Astrocyte (in vitro differentiated cells and primary cell): ENCODE data around the gene PROSER2. TPM values are rescaled to one million over a fixed set of nuclear protein-coding genes. Genes with fewer than 3 reads are reported as not detected.
"Not testable (repeated sequence)": the region's sequence is repeated elsewhere in the genome, so short reads cannot be mapped to it uniquely, and the experiment has no call there.

Source experiments
- DNase-seq: peaks from one replicate; pipeline ENCODE4 v3.0.0-alpha.2; 2010; ENCODE audit warnings: low read depth
- FAIRE-seq: peaks from 2 replicates; lab custom pipeline; 2011; peaks lifted over from hg19 to GRCh38; lab: Jason Lieb, UNC
- H2AFZ ChIP-seq: 2 replicates; pipeline ENCODE4 v1.6.0; 2012; ENCODE audit warnings: low read depth, low read length, inconsistent platforms
- H3K27ac ChIP-seq: 2 replicates; pipeline ENCODE4 v1.5.1; 2011; ENCODE audit warnings: low read depth, low read length, inconsistent platforms
- H3K27me3 ChIP-seq: 2 replicates; pipeline ENCODE4 v1.6.0; 2011; ENCODE audit warnings: low read length, inconsistent platforms; ENCODE audit not compliant: insufficient read depth
- H3K36me3 ChIP-seq: 2 replicates; pipeline ENCODE4 v1.5.1; 2011; ENCODE audit warnings: low read length, inconsistent platforms; ENCODE audit not compliant: insufficient read depth
- H3K4me1 ChIP-seq: 2 replicates; pipeline ENCODE4 v1.5.1; 2011; ENCODE audit warnings: low read length, inconsistent platforms; ENCODE audit not compliant: insufficient read depth
- H3K4me2 ChIP-seq: 2 replicates; pipeline ENCODE4 v1.6.0; 2012; ENCODE audit warnings: low read length, inconsistent platforms
- H3K4me3 ChIP-seq: 2 replicates; pipeline ENCODE4 v1.5.1; 2011; ENCODE audit warnings: low read depth, mild to moderate bottlenecking, low read length, inconsistent platforms; ENCODE audit not compliant: insufficient read depth
- H3K79me2 ChIP-seq: 2 replicates; pipeline ENCODE4 v1.6.0; 2012; ENCODE audit warnings: mild to moderate bottlenecking, low read length, inconsistent platforms; ENCODE audit not compliant: insufficient read depth
- H3K9ac ChIP-seq: 2 replicates; pipeline ENCODE4 v1.6.0; 2012; ENCODE audit warnings: mild to moderate bottlenecking, low read length, inconsistent platforms
- H3K9me3 ChIP-seq: 2 replicates; pipeline ENCODE4 v1.5.1; 2012; ENCODE audit warnings: low read depth, mild to moderate bottlenecking, low read length, inconsistent platforms; ENCODE audit not compliant: insufficient read depth
- H4K20me1 ChIP-seq: 2 replicates; pipeline ENCODE4 v1.6.0; 2012; ENCODE audit warnings: low read length, inconsistent platforms; ENCODE audit not compliant: insufficient read depth
- H3K27ac Mint-ChIP-seq: one replicate; pipeline ENCODE4 v1.8.0; 2021; ENCODE audit warnings: mild to moderate bottlenecking, mixed read lengths; ENCODE audit not compliant: unreplicated experiment
- H3K27me3 Mint-ChIP-seq: one replicate; pipeline ENCODE4 v1.8.0; 2021; ENCODE audit warnings: low read depth, mixed read lengths; ENCODE audit not compliant: unreplicated experiment
- H3K36me3 Mint-ChIP-seq: one replicate; pipeline ENCODE4 v1.8.0; 2021; ENCODE audit warnings: low read depth, mixed read lengths; ENCODE audit not compliant: unreplicated experiment
- H3K4me1 Mint-ChIP-seq: one replicate; pipeline ENCODE4 v1.8.0; 2021; ENCODE audit warnings: low read depth, mixed read lengths; ENCODE audit not compliant: unreplicated experiment
- H3K4me3 Mint-ChIP-seq: one replicate; pipeline ENCODE4 v1.8.0; 2021; ENCODE audit warnings: mild to moderate bottlenecking, moderate library complexity, mixed read lengths; ENCODE audit not compliant: unreplicated experiment
- H3K9me3 Mint-ChIP-seq: one replicate; pipeline ENCODE4 v1.8.0; 2021; ENCODE audit warnings: mild to moderate bottlenecking, mixed read lengths; ENCODE audit not compliant: unreplicated experiment
- CTCF ChIP-seq: IDR thresholded peaks from 2 replicates; pipeline ENCODE4 v1.5.1; 2011; ENCODE audit warnings: low read depth, mild to moderate bottlenecking, inconsistent platforms, low read length, moderate library complexity; ENCODE audit not compliant: insufficient read depth
- EZH2 ChIP-seq: IDR thresholded peaks from 2 replicates; pipeline ENCODE4 v1.6.1; 2012; ENCODE audit warnings: mild to moderate bottlenecking, low read length, inconsistent platforms; ENCODE audit not compliant: insufficient read depth
- total RNA-seq: library from RNA; stranded (reverse); gene quantifications from 2 replicates; pipeline ENCODE4 v1.2.1, GENCODE V29; 2021

Gene PROSER2
- total RNA-seq, 1 donor from 2014 or later: 12.1 TPM

- no peak overlapping the region for H3K27ac Mint-ChIP-seq
- no peaks in the 10 kb centered on the region for H3K27me3 ChIP-seq
- H3K4me2 ChIP-seq: no peak overlapping the region
- H3K36me3 Mint-ChIP-seq: no peaks in the 10 kb centered on the region
- no peak for FAIRE-seq
- H3K4me3 Mint-ChIP-seq: no peak overlapping the region
- no peaks in the 10 kb centered on the region for H3K9me3 ChIP-seq
- no peak for DNase-seq
- no peaks in the 10 kb centered on the region for H3K9me3 Mint-ChIP-seq
- H3K27ac ChIP-seq: no peak overlapping the region
- TF ChIP-seq CTCF: no peak
- TF ChIP-seq EZH2: no peak
- H2AFZ ChIP-seq: no peak overlapping the region
- peaks cover 3% of the 10 kb centered on the region for H3K4me1 Mint-ChIP-seq
- no peaks in the 10 kb centered on the region for H4K20me1 ChIP-seq
- no peak overlapping the region for H3K9ac ChIP-seq
- no peaks in the 10 kb centered on the region for H3K27me3 Mint-ChIP-seq
- H3K4me3 ChIP-seq: no peak overlapping the region
- H3K36me3 ChIP-seq: no peaks in the 10 kb centered on the region
- H3K79me2 ChIP-seq: no peaks in the 10 kb centered on the region
- H3K4me1 ChIP-seq: peaks cover 7% of the 10 kb centered on the region
Observed at GRCh38 chr10:11886851-11887250, 63.7 kb downstream of the PROSER2 start.

- Mint-ChIP-seq H3K27ac (no peak overlapping the region), H3K4me1 (no peaks in the 10 kb centered on the region)
Observed at GRCh38 chr10:11887381-11888227, 64.4 kb downstream of the PROSER2 start.

GRCh38 chr10:11889263-11889662, 66.1 kb downstream of the PROSER2 start:
- not testable (repeated sequence) for H3K27ac Mint-ChIP-seq, H3K4me3 Mint-ChIP-seq, H3K36me3 Mint-ChIP-seq, H3K4me1 Mint-ChIP-seq, H3K4me2 ChIP-seq, FAIRE-seq, H3K9me3 Mint-ChIP-seq, H3K9me3 ChIP-seq, H3K79me2 ChIP-seq, H4K20me1 ChIP-seq, H3K27me3 ChIP-seq, H2AFZ ChIP-seq, H3K4me1 ChIP-seq, H3K36me3 ChIP-seq, H3K9ac ChIP-seq, DNase-seq, H3K27me3 Mint-ChIP-seq, H3K4me3 ChIP-seq, H3K27ac ChIP-seq

More at GRCh38 chr10:11887381-11888227, 64.4 kb downstream of the PROSER2 start:
- DNase-seq: no peak
- Histone ChIP-seq H3K9me3 (no peaks in the 10 kb centered on the region), H2AFZ (no peak overlapping the region), H3K4me1 (no peaks in the 10 kb centered on the region), H3K4me3 (no peak overlapping the region), H3K9ac (no peak overlapping the region), H3K27me3 (no peaks in the 10 kb centered on the region), H4K20me1 (no peaks in the 10 kb centered on the region), H3K79me2 (no peaks in the 10 kb centered on the region), H3K27ac (no peak overlapping the region), H3K36me3 (no peaks in the 10 kb centered on the region), H3K4me2 (no peak overlapping the region)
- no peak for FAIRE-seq
- no peaks in the 10 kb centered on the region for H3K9me3 Mint-ChIP-seq
- TF ChIP-seq EZH2 (no peak), CTCF (no peak)
- H3K4me3 Mint-ChIP-seq: no peak overlapping the region
- no peaks in the 10 kb centered on the region for H3K36me3 Mint-ChIP-seq
- no peaks in the 10 kb centered on the region for H3K27me3 Mint-ChIP-seq
